Spleen (tissue), 11 donors: ENCODE results near the gene NPTX1. TPM values are rescaled to one million over a fixed set of nuclear protein-coding genes. Genes with fewer than 3 reads are reported as not detected.

ENCODE experiments used
- DNase-seq: peaks from one replicate; pipeline ENCODE4 v3.0.0-alpha.2; 2020
- H3K27ac ChIP-seq, 8 donors: fragments of 200-600 bp; sonication (generic) in 7 of 8; 1 replicate in 4 of 8; 2 replicates in 4 of 8; pipeline versions ENCODE4 v1.5.0 to v1.8.0; 2016 to 2021; ENCODE audit warnings: inconsistent platforms in 4 of 8, mild to moderate bottlenecking in 4 of 8, moderate library complexity in 1 of 8
- H3K27me3 ChIP-seq, 7 donors: fragments of 200-600 bp; sonication (generic) in 6 of 7; replicated peaks in 1 of 7; 1 replicate in 4 of 7; 2 replicates in 3 of 7; pipeline versions ENCODE4 v1.5.0 to v1.8.0; 2016 to 2021; ENCODE audit warnings: inconsistent platforms in 3 of 7, mild to moderate bottlenecking in 1 of 7
- H3K36me3 ChIP-seq, 6 donors: fragments of 200-600 bp; sonication (generic) in 5 of 6; 1 replicate in 4 of 6; 2 replicates in 2 of 6; pipeline versions ENCODE4 v1.5.0 to v1.8.0; 2016 to 2021; ENCODE audit warnings: inconsistent platforms in 2 of 6
- H3K4me1 ChIP-seq, 6 donors: fragments of 200-600 bp; sonication (generic) in 5 of 6; 1 replicate in 3 of 6; 2 replicates in 3 of 6; pipeline versions ENCODE4 v1.5.0 to v1.8.0; 2016 to 2021; ENCODE audit warnings: inconsistent platforms in 3 of 6
- H3K4me3 ChIP-seq, 8 donors: fragments of 200-600 bp; sonication (generic) in 7 of 8; 1 replicate in 4 of 8; 2 replicates in 4 of 8; pipeline versions ENCODE4 v1.5.0 to v1.8.0; 2016 to 2021; ENCODE audit warnings: inconsistent platforms in 4 of 8, mild to moderate bottlenecking in 4 of 8, moderate library complexity in 2 of 8
- H3K9me3 ChIP-seq, 8 donors: fragments of 200-600 bp; sonication (generic) in 7 of 8; 1 replicate in 4 of 8; 2 replicates in 4 of 8; pipeline versions ENCODE4 v1.5.0 to v1.8.0; 2016 to 2021; ENCODE audit warnings: inconsistent platforms in 4 of 8
- POLR2A ChIP-seq, 3 donors: fragments of 450-650 bp; IDR thresholded peaks; one replicate each; pipeline ENCODE4 v1.5.1; 2017; ENCODE audit warnings: antibody characterized with exemption in 3 of 3, mild to moderate bottlenecking in 1 of 3
- POLR2AphosphoS5 ChIP-seq, 3 donors: sonication (generic); formaldehyde crosslinking; IDR thresholded peaks; one replicate each; pipeline ENCODE4 v1.5.1; 2017; ENCODE audit warnings: antibody characterized with exemption in 3 of 3
- WGBS, 5 donors: extraction: QIAGEN DNeasy Blood & Tissue Kit in 3 of 5; methylation state at CpG; one replicate each; pipeline versions ENCODE4 v1.1.5 to v1.1.7; 2013 to 2018; 5-methylcytosine and 5-hydroxymethylcytosine counted together
- intact Hi-C: fragments of 100-400 bp; cut with DNase I; formaldehyde crosslinking; loops from one replicate; pipeline ENCODE4 v1.15.0; 2023; ENCODE audit warnings: low total_unique reads
- polyA plus RNA-seq, 3 donors: library from polyadenylated mRNA; stranded (reverse); fragments of 200-250 nt; gene quantifications; one replicate each; pipeline ENCODE4 v1.2.1, GENCODE V29; 2013
- total RNA-seq, 7 donors: library from RNA; depleted of rRNA in 3 of 7; stranded (reverse); fragments of >200 nt in 3 of 7; fragmentation: NEBNext Ultra II Directional in 4 of 7; extraction: Animal tissue kit (Norgen Biotek cat#: 25700) in 4 of 7; gene quantifications; one replicate each; pipeline versions ENCODE4 v1.1.0 to v1.2.1, GENCODE V29; 2016 to 2021
- TF ChIP-seq, protein P1 (sequence below), 11 experiments: fragments of 200-600 bp in 7 of 11; fragments of 450-650 bp in 4 of 11; sonication (generic) in 4 of 11; IDR thresholded peaks in 8 of 11; conservative IDR thresholded peaks in 3 of 11; 1 replicate in 7 of 11; 2 replicates in 4 of 11; pipeline versions ENCODE4 v1.4.0 to v1.8.0; 2016 to 2021; ENCODE audit warnings: antibody characterized with exemption in 11 of 11, inconsistent platforms in 4 of 11, mild to moderate bottlenecking in 1 of 11
- donor health status: healthy with polysubstance abuse.
- donor health status: DM: no; HTN: no; CAD: no; lungs with moderate emphysema.
- donor health status: DM: no; HTN: no; CAD: no.
- donor health status: Bipolar disorder and iron deficiency.
- donor health status: healthy.
- donor health status: DM: no; HTN: no; CAD: no.
- donor health status: DM: yes; HTN: yes; CAD: no.

The NPTX1 gene
- total and polyA plus RNA-seq, 10 donors, result 0.04 to 14.0 (median 3.6) TPM

DNA sequence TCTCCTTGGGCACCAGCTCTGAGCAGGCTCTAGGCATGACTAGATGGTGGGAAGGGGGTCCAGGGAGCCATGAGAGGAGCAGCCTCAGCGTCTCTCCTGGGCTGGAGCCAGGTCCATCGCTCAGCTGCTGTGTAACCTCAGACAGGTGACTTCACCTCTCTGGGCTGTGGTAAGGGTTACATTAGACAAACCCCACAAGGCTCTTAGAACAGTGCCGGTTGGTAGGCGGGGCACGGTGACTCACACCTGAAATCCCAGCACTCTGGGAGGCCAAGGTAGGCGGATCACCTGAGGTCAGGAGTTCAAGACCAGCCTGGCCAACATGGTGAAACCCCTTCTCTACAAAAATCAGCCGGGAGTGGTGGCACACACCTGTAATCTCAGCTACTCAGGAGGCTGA is 18.1 kb upstream of the NPTX1 start:
- Histone ChIP-seq H3K4me3 (no peak overlapping the region), H3K36me3 (no peaks in the 10 kb centered on the region), H3K4me1 (peaks cover 3 to 17% (median 13%) of the 10 kb centered on the region in 6 donors), H3K27me3 (peaks cover 0 to 79% (median 0%) of the 10 kb centered on the region in 7 donors), H3K9me3 (no peaks in the 10 kb centered on the region), H3K27ac (no peak overlapping the region)
- intact Hi-C loops, result no loop called here
- TF ChIP-seq, protein P1, sequence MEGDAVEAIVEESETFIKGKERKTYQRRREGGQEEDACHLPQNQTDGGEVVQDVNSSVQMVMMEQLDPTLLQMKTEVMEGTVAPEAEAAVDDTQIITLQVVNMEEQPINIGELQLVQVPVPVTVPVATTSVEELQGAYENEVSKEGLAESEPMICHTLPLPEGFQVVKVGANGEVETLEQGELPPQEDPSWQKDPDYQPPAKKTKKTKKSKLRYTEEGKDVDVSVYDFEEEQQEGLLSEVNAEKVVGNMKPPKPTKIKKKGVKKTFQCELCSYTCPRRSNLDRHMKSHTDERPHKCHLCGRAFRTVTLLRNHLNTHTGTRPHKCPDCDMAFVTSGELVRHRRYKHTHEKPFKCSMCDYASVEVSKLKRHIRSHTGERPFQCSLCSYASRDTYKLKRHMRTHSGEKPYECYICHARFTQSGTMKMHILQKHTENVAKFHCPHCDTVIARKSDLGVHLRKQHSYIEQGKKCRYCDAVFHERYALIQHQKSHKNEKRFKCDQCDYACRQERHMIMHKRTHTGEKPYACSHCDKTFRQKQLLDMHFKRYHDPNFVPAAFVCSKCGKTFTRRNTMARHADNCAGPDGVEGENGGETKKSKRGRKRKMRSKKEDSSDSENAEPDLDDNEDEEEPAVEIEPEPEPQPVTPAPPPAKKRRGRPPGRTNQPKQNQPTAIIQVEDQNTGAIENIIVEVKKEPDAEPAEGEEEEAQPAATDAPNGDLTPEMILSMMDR (IDR thresholded peaks at IDR 0.05 in 8 of 11, conservative IDR thresholded peaks at IDR 0.05 in 3 of 11), result no peak
- TF ChIP-seq POLR2A (IDR thresholded peaks at IDR 0.05) (no peak), POLR2AphosphoS5 (IDR thresholded peaks at IDR 0.05) (no peak)
- WGBS, 5 donors, result 79 to 93% (median 81%) methylated on average over 7 of the region's 7 CpGs
- DNase-seq, result no peak

DNA sequence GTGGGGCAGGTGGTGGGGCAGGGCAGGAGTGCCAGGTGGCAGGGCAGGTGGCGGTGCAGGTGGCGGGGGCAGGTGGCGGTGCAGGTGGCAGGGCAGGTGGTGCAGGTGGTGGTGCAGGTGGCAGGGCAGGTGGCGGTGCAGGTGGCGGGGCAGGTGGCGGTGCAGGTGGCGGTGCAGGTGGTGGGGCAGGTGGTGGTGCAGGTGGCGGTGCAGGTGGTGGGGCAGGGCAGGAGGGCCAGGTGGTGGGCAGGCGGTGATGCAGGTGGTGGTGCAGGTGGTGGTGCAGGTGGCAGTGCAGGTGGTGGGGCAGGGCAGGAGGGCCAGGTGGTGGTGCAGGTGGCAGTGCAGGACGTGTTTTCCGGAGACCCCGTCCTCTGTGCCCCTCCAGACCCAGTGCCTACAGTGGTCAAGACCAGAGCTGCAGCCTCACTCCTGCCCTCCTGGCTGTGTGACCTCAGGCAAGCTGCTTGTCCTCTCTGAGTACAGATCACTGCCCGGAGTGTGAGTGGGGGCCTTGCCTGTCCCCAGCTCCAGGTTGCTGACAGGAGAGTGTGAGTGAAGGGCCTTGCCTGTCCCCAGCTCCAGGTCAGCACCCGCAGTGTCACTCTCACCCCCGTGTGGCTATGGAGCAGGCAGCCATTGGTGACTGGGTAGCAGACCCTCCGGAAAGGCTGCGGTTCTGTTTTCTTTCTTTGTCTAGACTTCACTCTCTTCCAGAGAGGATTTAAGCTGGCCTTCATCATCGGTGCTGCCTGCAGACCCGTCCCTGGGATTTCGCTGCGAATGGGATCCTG is 16.1 kb upstream of the NPTX1 start:
- intact Hi-C loops, result no loop called here
- Histone ChIP-seq H3K9me3 (peaks cover 0 to 2% (median 1%) of the 10 kb centered on the region in 8 donors), H3K4me1 (peaks cover 0 to 4% (median 0%) of the 10 kb centered on the region in 6 donors), H3K27ac (no peak overlapping the region), H3K36me3 (no peaks in the 10 kb centered on the region), H3K4me3 (no peak overlapping the region), H3K27me3 (peaks cover 0 to 68% (median 2%) of the 10 kb centered on the region in 7 donors)
- no peak for DNase-seq
- 72 to 81% (median 78%) methylated on average over 18 to 21 of the region's 21 CpGs for WGBS, 5 donors
- TF ChIP-seq POLR2AphosphoS5 (IDR thresholded peaks at IDR 0.05), result no peak
- TF ChIP-seq, protein P1 (IDR thresholded peaks at IDR 0.05 in 8 of 11, conservative IDR thresholded peaks at IDR 0.05 in 3 of 11), result no peak
- TF ChIP-seq POLR2A (IDR thresholded peaks at IDR 0.05), result no peak

DNA sequence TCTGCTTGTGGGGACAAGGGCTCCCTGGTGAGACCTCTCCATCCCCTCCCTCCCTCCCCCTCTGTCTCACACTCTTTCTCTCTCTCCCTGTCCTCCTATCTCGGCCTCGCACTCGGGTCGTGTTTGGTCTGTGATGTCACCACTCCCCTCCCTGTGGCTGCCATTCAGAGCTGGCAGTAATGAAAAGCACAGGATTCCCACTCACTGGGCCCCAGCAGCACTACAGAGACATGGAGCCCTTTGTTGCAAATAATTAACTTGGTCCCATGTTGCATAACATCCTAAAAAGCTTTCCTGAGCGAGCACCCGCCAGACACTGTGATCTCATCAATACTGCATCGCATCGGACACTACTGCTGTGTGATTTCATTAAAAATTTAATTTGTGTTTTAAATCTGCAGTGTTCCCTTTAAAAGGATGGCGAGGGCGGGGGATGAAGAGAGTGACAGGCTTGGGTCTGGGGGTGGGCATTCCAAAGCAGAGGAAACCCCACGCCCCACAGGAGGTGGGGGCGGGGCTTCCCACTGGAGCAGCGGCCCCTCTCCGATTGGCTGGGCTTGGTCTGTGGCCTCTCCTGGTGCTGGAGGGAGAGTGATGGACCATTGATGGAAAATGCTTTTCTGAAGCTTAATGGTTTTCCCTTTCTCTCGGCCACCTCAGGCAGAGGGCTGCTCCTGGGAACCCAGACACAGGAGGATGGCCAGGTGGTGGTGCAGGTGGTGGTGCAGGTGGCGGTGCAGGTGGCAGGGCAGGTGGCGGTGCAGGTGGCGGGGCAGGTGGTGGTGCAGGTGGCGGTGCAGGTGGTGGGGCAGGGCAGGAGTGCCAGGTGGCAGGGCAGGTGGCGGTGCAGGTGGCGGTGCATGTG is 15.3 kb upstream of the NPTX1 start:
- Histone ChIP-seq H3K36me3 (no peaks in the 10 kb centered on the region), H3K4me3 (no peak overlapping the region), H3K9me3 (peaks cover 0 to 11% (median 8%) of the 10 kb centered on the region in 8 donors), H3K27ac (no peak overlapping the region), H3K4me1 (peaks cover 0 to 4% (median 0%) of the 10 kb centered on the region in 6 donors), H3K27me3 (peaks cover 0 to 72% (median 10%) of the 10 kb centered on the region in 7 donors)
- DNase-seq, result no peak
- intact Hi-C loops, result no loop called here
- WGBS, 5 donors, result 49 to 60% (median 55%) methylated on average over 21 of the region's 21 CpGs
- TF ChIP-seq POLR2A (IDR thresholded peaks at IDR 0.05), result no peak
- TF ChIP-seq, protein P1 (IDR thresholded peaks at IDR 0.05 in 8 of 11, conservative IDR thresholded peaks at IDR 0.05 in 3 of 11), result no peak
- TF ChIP-seq POLR2AphosphoS5 (IDR thresholded peaks at IDR 0.05), result no peak
